HepG2 (cell line): ENCODE measurements around the gene DROSHA. TPM values are rescaled to one million over a fixed set of nuclear protein-coding genes. Genes with fewer than 3 reads are reported as not detected.

Source experiments
- ATAC-seq: fragments of 200-7000 bp; cut with Tn5 transposase; 3 replicates; pipeline ENCODE4 v1.9.1; 2020; ENCODE audit warnings: mild to moderate bottlenecking, moderate library complexity
- BruUV-seq: library from RNA; stranded (reverse); fragments of 400-500 nt; replicated peaks from 2 replicates; lab custom pipeline; 2021; lab: Mats Ljungman, UMichigan
- CTCF ChIA-PET: fragments of 300-600 bp; formaldehyde crosslinking; extraction: SDS; loops from one replicate; lab custom pipeline; 2021; ENCODE audit warnings: low total read pairs, inconsistent platforms, low intra/inter-chr PET ratio; lab: Yijun Ruan, JAX
- POLR2A ChIA-PET: fragments of 350-600 bp; sonication (Branson Sonifier 250); formaldehyde crosslinking; loops from one replicate; lab custom pipeline; 2020; ENCODE audit warnings: antibody characterized with exemption, inconsistent platforms; lab: Yijun Ruan, JAX
- DNase-seq: peaks from one replicate; pipeline ENCODE4 v3.0.0-alpha.2; 2015; ENCODE audit warnings: low spot score
- FAIRE-seq: peaks from 3 replicates; lab custom pipeline; 2011; peaks lifted over from hg19 to GRCh38; lab: Jason Lieb, UNC
- H2AFZ ChIP-seq: one replicate; pipeline ENCODE4 v1.6.1; 2011; ENCODE audit warnings: low read length, inconsistent platforms
- H3K27ac ChIP-seq: fragments of 300-600 bp; 3 replicates; pipeline ENCODE4 v1.8.0; 2011; ENCODE audit warnings: mixed run types, mild to moderate bottlenecking, mixed read lengths, low read length, inconsistent platforms; ENCODE audit not compliant: insufficient read depth; ENCODE audit errors: extremely low read length
- H3K27me3 ChIP-seq, 2 experiments: fragments of 200-600 bp in 1 of 2; 2 replicates in 1 of 2; 3 replicates in 1 of 2; pipeline versions ENCODE4 v1.6.0 to v1.8.0; 2011; ENCODE audit warnings: low read length in 2 of 2, mild to moderate bottlenecking in 2 of 2, moderate library complexity in 2 of 2, inconsistent platforms in 1 of 2; ENCODE audit not compliant: insufficient read depth in 2 of 2, control insufficient read depth in 1 of 2
- H3K36me3 ChIP-seq, 2 experiments: fragments of 200-600 bp in 1 of 2; replicated peaks in 1 of 2; 2 replicates in 1 of 2; 3 replicates in 1 of 2; pipeline versions ENCODE4 v1.5.1 to v1.8.0; 2011; ENCODE audit warnings: low read length in 2 of 2, inconsistent platforms in 1 of 2; ENCODE audit not compliant: insufficient read depth in 2 of 2, control insufficient read depth in 1 of 2
- H3K4me1 ChIP-seq: 2 replicates; pipeline ENCODE4 v1.5.1; 2012; ENCODE audit warnings: low read length, inconsistent platforms; ENCODE audit not compliant: insufficient read depth
- H3K4me2 ChIP-seq: 2 replicates; pipeline ENCODE4 v1.6.0; 2011; ENCODE audit warnings: low read depth, low read length, inconsistent platforms
- H3K4me3 ChIP-seq, 3 experiments: fragments of 200-600 bp in 1 of 3; sonication (generic), shearing (Covaris generic) in 1 of 3; replicated peaks in 1 of 3; 2 replicates each; pipeline ENCODE4 v1.5.1; 2011 to 2016; ENCODE audit warnings: low read length in 3 of 3, inconsistent platforms in 2 of 3, low read depth in 2 of 3, mild to moderate bottlenecking in 2 of 3, control low read depth in 1 of 3, mixed read lengths in 1 of 3; ENCODE audit not compliant: insufficient read depth in 1 of 3
- H3K79me2 ChIP-seq: one replicate; pipeline ENCODE4 v1.6.1; 2011; ENCODE audit warnings: low read length, inconsistent platforms; ENCODE audit not compliant: insufficient read depth
- H3K9ac ChIP-seq: 2 replicates; pipeline ENCODE4 v1.6.0; 2011; ENCODE audit warnings: mild to moderate bottlenecking, low read depth, low read length, inconsistent platforms; ENCODE audit not compliant: insufficient read depth
- H3K9me3 ChIP-seq: 2 replicates; pipeline ENCODE4 v1.5.1; 2012; ENCODE audit warnings: mild to moderate bottlenecking, low read length
- H4K20me1 ChIP-seq: 2 replicates; pipeline ENCODE4 v1.6.0; 2011; ENCODE audit warnings: inconsistent platforms, mild to moderate bottlenecking, low read length, moderate library complexity; ENCODE audit not compliant: insufficient read depth
- KDM4B ChIP-seq: sonication (generic); formaldehyde crosslinking; IDR thresholded peaks from 2 replicates; pipeline ENCODE4 v1.4.0; 2020; ENCODE audit warnings: missing genetic modification reagents
- ZNF784 ChIP-seq: sonication (generic); formaldehyde crosslinking; IDR thresholded peaks from 2 replicates; pipeline ENCODE4 v1.5.1; 2020; ENCODE audit warnings: missing genetic modification reagents, mild to moderate bottlenecking, borderline replicate concordance
- WGBS: methylation state at CpG from one replicate; pipeline ENCODE4 v1.1.6; 2017; ENCODE audit warnings: low lambda C conversion rate; 5-methylcytosine and 5-hydroxymethylcytosine counted together
- in situ Hi-C: cut with HindIII; loops from 2 replicates; pipeline ENCODE4 v1.10.0; 2017; ENCODE audit warnings: low pct_unique_long_range_greater_than_20kb; ENCODE audit not compliant: extremely low pct_ligation_motif_present
- intact Hi-C: fragments of 100-400 bp; cut with micrococcal nuclease; formaldehyde crosslinking; loops from one replicate; pipeline ENCODE4 v1.10.0; 2022; ENCODE audit not compliant: unreplicated experiment
- polyA plus RNA-seq, 8 experiments: library from polyadenylated mRNA; depleted of rRNA in 3 of 8; stranded (reverse) in 7 of 8; unstranded in 1 of 8; fragments of >200 nt; fragmentation: Illumina TruSeq in 4 of 8; extraction: Trizol in 4 of 8; gene quantifications; 2 replicates each; pipeline versions ENCODE4 v1.2.1 to v1.2.3, GENCODE V29; 2011 to 2016; ENCODE audit warnings: low read depth in 4 of 8, missing spikeins in 1 of 8, mixed read lengths in 1 of 8; ENCODE audit not compliant: insufficient read depth in 1 of 8
- total RNA-seq, 5 experiments: library from RNA; depleted of rRNA; stranded (reverse); fragments of >200 nt; fragmentation: Illumina TruSeq; extraction: Trizol; gene quantifications; 2 replicates each; pipeline ENCODE4 v1.2.3, GENCODE V29; 2016; ENCODE audit warnings: low read depth in 1 of 5

The DROSHA gene
- total and polyA plus RNA-seq, 2 of the 13 experiments (the other 11 are each of a cell fraction or from before 2014, with no cell fraction given) = 22.3 to 29.4 TPM

- Histone ChIP-seq H3K27me3 (no peaks in the 10 kb centered on the region), H3K9ac (no peak overlapping the region)
- TF ChIP-seq ZNF784 (CRISPR knock-in tag) = no peak
- TF ChIP-seq, all 625 proteins: peak for 0
- DNase-seq (no peak), ATAC-seq (no peak), FAIRE-seq (no peak)
- Histone ChIP-seq H3K27ac (no peak overlapping the region), H3K9me3 (no peaks in the 10 kb centered on the region), H3K4me1 (no peaks in the 10 kb centered on the region), H3K4me3 (no peak overlapping the region), H3K4me2 (no peak overlapping the region), H3K36me3 (peaks cover 6 to 29% of the 10 kb centered on the region in 2 experiments; a peak in 4 of 5 replicates), H3K79me2 (no peaks in the 10 kb centered on the region), H2AFZ (no peak overlapping the region), H4K20me1 (no peaks in the 10 kb centered on the region)
- BruUV-seq = no TSS peak
- CTCF ChIA-PET = no interaction called here
- in situ Hi-C loops (no loop called here), intact Hi-C loops (no loop called here)
- POLR2A ChIA-PET = no interaction called here
- WGBS = 97% methylated on average over 2 of the region's 2 CpGs
These were observed 52.2 kb downstream of the DROSHA start for GRCh38 chr5:31479706-31480105.

GRCh38 chr5:31478901-31479300, 53.0 kb downstream of the DROSHA start:
- no peak for FAIRE-seq
- CTCF ChIA-PET = no interaction called here
- no TSS peak for BruUV-seq

More at GRCh38 chr5:31478901-31479300, 53.0 kb downstream of the DROSHA start:
- intact Hi-C loops (no loop called here), in situ Hi-C loops (no loop called here)
- Histone ChIP-seq H3K9me3 (no peaks in the 10 kb centered on the region), H2AFZ (no peak overlapping the region), H4K20me1 (no peaks in the 10 kb centered on the region), H3K36me3 (peaks cover 6 to 29% of the 10 kb centered on the region in 2 experiments; a peak in 4 of 5 replicates), H3K79me2 (no peaks in the 10 kb centered on the region), H3K27me3 (no peaks in the 10 kb centered on the region), H3K4me1 (no peaks in the 10 kb centered on the region), H3K9ac (no peak overlapping the region)
- DNase-seq = no peak
- no peak for TF ChIP-seq KDM4B (CRISPR knock-in tag)
- TF ChIP-seq, all 625 proteins: peak for 0
- Histone ChIP-seq H3K4me2 (no peak overlapping the region), H3K27ac (no peak overlapping the region), H3K4me3 (no peak overlapping the region)
- no peak for ATAC-seq
- POLR2A ChIA-PET = no interaction called here
